Body of pancreas (tissue), 4 donors: ENCODE data around the gene TSC22D4. TPM values are rescaled to one million over a fixed set of nuclear protein-coding genes. Genes with fewer than 3 reads are reported as not detected.
A peak's percentile ranks its signal among the peaks of the same experiment; 100 is the strongest.

Experiments
- ATAC-seq: fragments of 150-250 bp; one replicate; pipeline ENCODE4 v1.9.1; 2016
- DNase-seq, 4 donors: peaks; one replicate each; pipeline ENCODE4 v3.0.0-alpha.2; 2019
- H3K27ac ChIP-seq, 4 donors: fragments of 200-600 bp; sonication (generic); 1 replicate in 3 of 4; 2 replicates in 1 of 4; pipeline versions ENCODE4 v1.5.1 to v1.6.1; 2016 to 2019; ENCODE audit warnings: mild to moderate bottlenecking in 1 of 4, mixed read lengths in 1 of 4, moderate library complexity in 1 of 4
- H3K27me3 ChIP-seq, 2 donors: fragments of 200-600 bp; sonication (generic); one replicate each; pipeline ENCODE4 v1.6.0; 2016; ENCODE audit warnings: mild to moderate bottlenecking in 1 of 2
- H3K36me3 ChIP-seq, 2 donors: fragments of 200-600 bp; sonication (generic); replicated peaks in 1 of 2; 2 replicates each; pipeline ENCODE4 v1.5.1; 2016; ENCODE audit warnings: low read depth in 2 of 2; ENCODE audit not compliant: insufficient read depth in 1 of 2
- H3K4me1 ChIP-seq: fragments of 200-600 bp; sonication (generic); one replicate; pipeline ENCODE4 v1.6.0; 2016
- H3K4me3 ChIP-seq, 2 donors: fragments of 200-600 bp; sonication (generic); 1 replicate in 1 of 2; 2 replicates in 1 of 2; pipeline ENCODE4 v1.5.1; 2016 to 2019
- H3K9me3 ChIP-seq, 3 donors: fragments of 200-600 bp; sonication (generic); 1 replicate in 2 of 3; 2 replicates in 1 of 3; pipeline ENCODE4 v1.5.1; 2016
- POLR2A ChIP-seq, 3 donors: fragments of 450-650 bp; IDR thresholded peaks; one replicate each; pipeline ENCODE4 v1.6.1; 2016; ENCODE audit warnings: antibody characterized with exemption in 3 of 3, mild to moderate bottlenecking in 2 of 3
- WGBS, 2 donors: methylation state at CpG; one replicate each; pipeline ENCODE4 v1.1.5; 2017; 5-methylcytosine and 5-hydroxymethylcytosine counted together
- intact Hi-C: fragments of 100-400 bp; cut with DNase I; formaldehyde crosslinking; loops from one replicate; pipeline ENCODE4 v1.15.1; 2023
- total RNA-seq, 2 donors: library from RNA; depleted of rRNA; stranded (reverse); fragments of >200 nt; gene quantifications; one replicate each; pipeline ENCODE4 v1.1.0, GENCODE V29; 2016
- TF ChIP-seq, protein P1 (sequence below), 7 experiments: fragments of 450-650 bp in 4 of 7; fragments of 200-600 bp in 3 of 7; sonication (generic) in 3 of 7; IDR thresholded peaks; one replicate each; pipeline ENCODE4 v1.5.1; 2016 to 2019; ENCODE audit warnings: antibody characterized with exemption in 7 of 7

TSC22D4 gene
- total RNA-seq, 2 donors from 2014 or later, result 16.6 to 34.9 TPM

DNA sequence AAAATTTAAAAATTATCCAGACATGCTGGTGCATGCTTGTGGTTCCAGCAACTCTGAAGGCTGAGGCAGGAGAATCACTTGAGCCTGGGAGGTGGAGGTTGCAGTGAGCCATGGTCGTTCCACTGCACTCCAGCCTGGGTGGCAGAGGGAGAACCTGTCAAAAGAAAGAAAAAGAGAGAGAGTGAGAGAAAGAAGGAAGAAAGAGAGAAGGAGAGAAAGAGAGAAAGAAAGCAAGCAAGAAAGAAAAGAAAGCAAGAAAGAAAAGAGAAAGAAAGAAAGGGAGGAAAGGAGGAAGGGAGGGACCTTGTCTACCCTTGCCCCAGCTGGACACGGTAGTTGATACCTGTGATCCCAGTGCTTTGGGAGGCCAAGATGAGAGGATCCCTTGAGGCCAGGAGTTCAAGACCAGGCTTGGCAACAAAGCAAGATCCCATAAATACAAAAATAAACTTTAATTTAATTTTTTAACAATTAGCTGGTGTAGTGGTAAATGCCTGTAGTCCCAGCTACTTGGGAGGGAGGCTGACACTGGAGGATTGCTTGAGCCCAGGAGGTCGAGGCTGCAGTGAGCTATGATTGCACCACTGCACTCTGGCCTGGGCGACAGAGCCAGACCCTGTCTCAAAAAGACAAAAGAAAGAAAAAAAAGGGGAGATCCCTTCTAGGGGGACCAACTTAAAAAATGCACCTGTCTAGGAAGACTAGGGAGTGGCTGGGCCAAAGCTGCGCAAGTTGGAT, 13.9 kb upstream of the TSC22D4 start:
- no peaks in the 10 kb centered on the region for H3K27me3 ChIP-seq
- DNase-seq (no peak), ATAC-seq (no peak)
- peaks cover 10% of the 10 kb centered on the region for H3K4me1 ChIP-seq
- H3K36me3 ChIP-seq, result no peaks in the 10 kb centered on the region
- H3K9me3 ChIP-seq, result no peaks in the 10 kb centered on the region
- H3K27ac ChIP-seq, result no peak overlapping the region
- H3K4me3 ChIP-seq, result no peak overlapping the region
- TF ChIP-seq, protein P1, sequence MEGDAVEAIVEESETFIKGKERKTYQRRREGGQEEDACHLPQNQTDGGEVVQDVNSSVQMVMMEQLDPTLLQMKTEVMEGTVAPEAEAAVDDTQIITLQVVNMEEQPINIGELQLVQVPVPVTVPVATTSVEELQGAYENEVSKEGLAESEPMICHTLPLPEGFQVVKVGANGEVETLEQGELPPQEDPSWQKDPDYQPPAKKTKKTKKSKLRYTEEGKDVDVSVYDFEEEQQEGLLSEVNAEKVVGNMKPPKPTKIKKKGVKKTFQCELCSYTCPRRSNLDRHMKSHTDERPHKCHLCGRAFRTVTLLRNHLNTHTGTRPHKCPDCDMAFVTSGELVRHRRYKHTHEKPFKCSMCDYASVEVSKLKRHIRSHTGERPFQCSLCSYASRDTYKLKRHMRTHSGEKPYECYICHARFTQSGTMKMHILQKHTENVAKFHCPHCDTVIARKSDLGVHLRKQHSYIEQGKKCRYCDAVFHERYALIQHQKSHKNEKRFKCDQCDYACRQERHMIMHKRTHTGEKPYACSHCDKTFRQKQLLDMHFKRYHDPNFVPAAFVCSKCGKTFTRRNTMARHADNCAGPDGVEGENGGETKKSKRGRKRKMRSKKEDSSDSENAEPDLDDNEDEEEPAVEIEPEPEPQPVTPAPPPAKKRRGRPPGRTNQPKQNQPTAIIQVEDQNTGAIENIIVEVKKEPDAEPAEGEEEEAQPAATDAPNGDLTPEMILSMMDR (IDR thresholded peaks at IDR 0.05), result no peak
- TF ChIP-seq POLR2A (IDR thresholded peaks at IDR 0.05), result no peak
- WGBS, 2 donors, result 86 to 88% methylated on average over 5 of the region's 5 CpGs
- intact Hi-C loops, result no loop called here

DNA sequence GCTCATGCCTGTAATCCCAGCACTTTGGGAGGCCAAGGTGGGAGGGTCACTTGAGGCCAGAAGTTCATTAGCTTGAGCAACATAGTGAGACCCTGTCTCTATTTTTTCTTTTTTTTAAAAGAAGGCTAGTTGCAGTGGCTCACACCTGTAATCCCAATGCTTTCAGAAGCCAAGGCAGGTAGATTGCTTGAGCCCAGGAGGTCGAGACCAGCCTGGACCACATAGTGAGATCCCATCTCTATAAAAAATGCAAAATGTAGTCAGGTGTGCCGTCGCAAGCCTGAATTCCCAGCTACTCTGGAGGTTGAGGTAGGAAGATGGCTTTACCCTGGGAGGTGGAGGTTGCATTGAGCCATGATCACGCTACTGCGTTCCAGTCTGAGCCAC, 12.2 kb upstream of the TSC22D4 start:
- TF ChIP-seq POLR2A (IDR thresholded peaks at IDR 0.05), result no peak
- TF ChIP-seq, protein P1 (IDR thresholded peaks at IDR 0.05), result no peak
- H3K27ac ChIP-seq, result no peak overlapping the region
- peaks cover 10% of the 10 kb centered on the region for H3K4me1 ChIP-seq
- ATAC-seq, result no peak
- 88 to 95% methylated on average over 5 of the region's 5 CpGs for WGBS, 2 donors
- no peaks in the 10 kb centered on the region for H3K27me3 ChIP-seq
- H3K4me3 ChIP-seq, result no peak overlapping the region
- DNase-seq, result no peak
- no peaks in the 10 kb centered on the region for H3K9me3 ChIP-seq
- intact Hi-C loops, result no loop called here
- H3K36me3 ChIP-seq, result no peaks in the 10 kb centered on the region

DNA sequence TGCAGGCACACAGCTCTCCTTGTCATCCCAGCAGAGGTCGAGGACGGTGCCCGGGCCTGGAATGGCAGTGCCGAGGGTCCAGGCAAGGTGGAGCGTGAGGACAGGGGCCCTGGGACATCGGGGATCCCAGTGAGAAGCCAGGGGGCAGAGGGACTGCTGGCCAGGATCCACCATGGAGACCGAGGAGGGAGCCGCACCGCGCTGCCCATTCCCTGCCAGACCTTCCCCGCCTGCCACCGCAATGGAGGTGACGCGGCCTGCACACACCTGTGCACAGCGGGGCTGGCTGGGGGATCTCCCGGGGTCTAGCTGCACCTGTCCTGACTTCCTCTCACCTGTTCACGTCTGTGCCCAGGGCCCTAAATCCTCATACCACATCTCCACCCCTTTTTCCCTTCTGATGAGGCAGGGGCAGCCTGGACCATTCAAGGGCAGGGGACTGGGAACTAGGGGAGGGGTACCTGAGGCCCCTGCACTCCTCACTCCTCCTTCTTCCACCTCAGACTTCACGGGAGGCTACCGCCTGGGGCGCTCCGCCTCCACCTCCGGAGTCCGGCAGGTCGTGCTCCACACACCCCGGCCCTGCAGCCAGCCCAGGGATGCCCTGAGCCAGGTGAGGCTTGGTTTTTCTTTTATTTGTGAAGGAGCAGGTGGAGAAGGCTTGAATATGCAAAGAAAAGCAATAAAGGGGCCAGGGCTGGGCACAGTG, 11.6 kb upstream of the TSC22D4 start:
- H3K27ac ChIP-seq, result no peak overlapping the region
- no peaks in the 10 kb centered on the region for H3K27me3 ChIP-seq
- 84 to 85% methylated on average over 9 to 25 of the region's 25 CpGs for WGBS, 2 donors
- H3K9me3 ChIP-seq, result no peaks in the 10 kb centered on the region
- TF ChIP-seq POLR2A (IDR thresholded peaks at IDR 0.05), result no peak
- TF ChIP-seq, protein P1 (IDR thresholded peaks at IDR 0.05), result no peak
- intact Hi-C loops, result no loop called here
- no peak for ATAC-seq
- peaks cover 10% of the 10 kb centered on the region for H3K4me1 ChIP-seq
- no peaks in the 10 kb centered on the region for H3K36me3 ChIP-seq
- no peak overlapping the region for H3K4me3 ChIP-seq
- no peak for DNase-seq

DNA sequence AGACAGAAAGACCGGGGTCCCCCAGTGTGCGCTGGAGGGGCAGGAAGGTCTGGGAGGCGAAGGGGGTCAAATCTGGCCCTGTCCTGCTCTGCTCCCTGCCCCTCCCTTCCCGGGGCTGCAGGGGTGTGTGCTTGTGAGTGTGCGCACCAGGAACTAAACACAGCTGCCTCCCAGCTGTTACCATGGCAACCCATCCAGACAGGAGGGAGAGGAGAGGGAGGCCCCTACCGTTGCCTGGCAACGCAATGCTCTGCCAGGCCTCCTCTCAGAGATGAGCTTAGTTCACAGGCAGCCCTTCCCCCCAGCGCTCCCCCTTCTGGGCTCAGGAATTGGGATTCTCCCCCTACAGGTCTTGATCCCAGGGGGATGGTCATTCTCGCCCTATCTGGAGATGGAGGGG, 10.8 kb upstream of the TSC22D4 start:
- no peak overlapping the region for H3K4me3 ChIP-seq
- intact Hi-C loops, result no loop called here
- no peaks in the 10 kb centered on the region for H3K9me3 ChIP-seq
- no peaks in the 10 kb centered on the region for H3K36me3 ChIP-seq
- DNase-seq, result peak in 3 of 4 donors; percentile 60 to 76 (median 72)
- H3K27me3 ChIP-seq, result no peaks in the 10 kb centered on the region
- peaks cover 10% of the 10 kb centered on the region for H3K4me1 ChIP-seq
- WGBS, 2 donors, result 46 to 47% methylated on average over 7 to 9 of the region's 9 CpGs
- no peak for ATAC-seq
- TF ChIP-seq, protein P1 (IDR thresholded peaks at IDR 0.05), result no peak
- H3K27ac ChIP-seq, result no peak overlapping the region
